Measurements from ENCODE around the gene ZNF664.

The ZNF664 gene

GRCh38 chr12:124044809-124045321, 71.8 kb downstream of the ZNF664 start:
- Histone ChIP-seq H3K27me3 (ENCODE audit: insufficient read depth, low read length) (no peaks in the 10 kb centered on the region), H3K36me3 (ENCODE audit: insufficient read depth, low read length) (peaks cover 4% of the 10 kb centered on the region; the same call in 1 of the 2 replicates), H3K79me2 (ENCODE audit: control insufficient read depth, insufficient read depth, low read length, unreplicated experiment) (no peaks in the 10 kb centered on the region), H3K27ac (ENCODE audit: low read depth, low read length) (no peak overlapping the region), H3K4me1 (ENCODE audit: control insufficient read depth, insufficient read depth, low read length, unreplicated experiment) (peaks cover 4% of the 10 kb centered on the region), H3K4me3 (ENCODE audit: low read depth, low read length) (no peak overlapping the region), H2AFZ (ENCODE audit: low read length, unreplicated experiment) (no peak overlapping the region)

- no peak overlapping the region for H3K27ac ChIP-seq (ENCODE audit: low read depth, low read length)
- no peaks in the 10 kb centered on the region for H3K27me3 ChIP-seq (ENCODE audit: insufficient read depth, low read length)
- no peak overlapping the region for H2AFZ ChIP-seq (ENCODE audit: low read length, unreplicated experiment)
- H3K4me3 ChIP-seq (ENCODE audit: low read depth, low read length): no peak overlapping the region
- no peaks in the 10 kb centered on the region for H3K79me2 ChIP-seq (ENCODE audit: control insufficient read depth, insufficient read depth, low read length, unreplicated experiment)
- peaks cover 4% of the 10 kb centered on the region; the same call in 1 of the 2 replicates for H3K36me3 ChIP-seq (ENCODE audit: insufficient read depth, low read length)
- H3K4me1 ChIP-seq (ENCODE audit: control insufficient read depth, insufficient read depth, low read length, unreplicated experiment): peaks cover 4% of the 10 kb centered on the region
Observed at GRCh38 chr12:124045671-124046455, 72.8 kb downstream of the ZNF664 start.

- no peak overlapping the region for H3K27ac ChIP-seq (ENCODE audit: low read depth, low read length)
- H3K27me3 ChIP-seq (ENCODE audit: insufficient read depth, low read length): no peaks in the 10 kb centered on the region
- H3K79me2 ChIP-seq (ENCODE audit: control insufficient read depth, insufficient read depth, low read length, unreplicated experiment): no peaks in the 10 kb centered on the region
- H3K4me3 ChIP-seq (ENCODE audit: low read depth, low read length): no peak overlapping the region
- no peak overlapping the region for H2AFZ ChIP-seq (ENCODE audit: low read length, unreplicated experiment)
- peaks cover 4% of the 10 kb centered on the region for H3K4me1 ChIP-seq (ENCODE audit: control insufficient read depth, insufficient read depth, low read length, unreplicated experiment)
- peaks cover 4% of the 10 kb centered on the region; the same call in 1 of the 2 replicates for H3K36me3 ChIP-seq (ENCODE audit: insufficient read depth, low read length)
Observed at GRCh38 chr12:124046456-124046740, 73.4 kb downstream of the ZNF664 start.

GRCh38 chr12:124047045-124047566, 74.1 kb downstream of the ZNF664 start:
- H3K4me1 ChIP-seq (ENCODE audit: control insufficient read depth, insufficient read depth, low read length, unreplicated experiment): peaks cover 4% of the 10 kb centered on the region
- no peak overlapping the region for H3K27ac ChIP-seq (ENCODE audit: low read depth, low read length)
- no peaks in the 10 kb centered on the region for H3K79me2 ChIP-seq (ENCODE audit: control insufficient read depth, insufficient read depth, low read length, unreplicated experiment)
- peaks cover 4% of the 10 kb centered on the region; the same call in 1 of the 2 replicates for H3K36me3 ChIP-seq (ENCODE audit: insufficient read depth, low read length)
- no peak overlapping the region for H3K4me3 ChIP-seq (ENCODE audit: low read depth, low read length)
- H3K27me3 ChIP-seq (ENCODE audit: insufficient read depth, low read length): no peaks in the 10 kb centered on the region
- no peak overlapping the region for H2AFZ ChIP-seq (ENCODE audit: low read length, unreplicated experiment)

- Histone ChIP-seq H3K79me2 (ENCODE audit: control insufficient read depth, insufficient read depth, low read length, unreplicated experiment) (no peaks in the 10 kb centered on the region), H3K27me3 (ENCODE audit: insufficient read depth, low read length) (no peaks in the 10 kb centered on the region), H3K27ac (ENCODE audit: low read depth, low read length) (no peak overlapping the region), H3K4me1 (ENCODE audit: control insufficient read depth, insufficient read depth, low read length, unreplicated experiment) (peaks cover 8% of the 10 kb centered on the region), H3K4me3 (ENCODE audit: low read depth, low read length) (no peak overlapping the region), H3K36me3 (ENCODE audit: insufficient read depth, low read length) (peaks cover 4% of the 10 kb centered on the region; the same call in 1 of the 2 replicates), H2AFZ (ENCODE audit: low read length, unreplicated experiment) (no peak overlapping the region)
Observed at GRCh38 chr12:124049451-124050094, 76.6 kb downstream of the ZNF664 start.

- H3K36me3 ChIP-seq (ENCODE audit: insufficient read depth, low read length): no peaks in the 10 kb centered on the region
- H2AFZ ChIP-seq (ENCODE audit: low read length, unreplicated experiment): no peak overlapping the region
- no peaks in the 10 kb centered on the region for H3K79me2 ChIP-seq (ENCODE audit: control insufficient read depth, insufficient read depth, low read length, unreplicated experiment)
- no peaks in the 10 kb centered on the region for H3K27me3 ChIP-seq (ENCODE audit: insufficient read depth, low read length)
- H3K4me3 ChIP-seq (ENCODE audit: low read depth, low read length): no peak overlapping the region
- H3K4me1 ChIP-seq (ENCODE audit: control insufficient read depth, insufficient read depth, low read length, unreplicated experiment): peaks cover 3% of the 10 kb centered on the region
- H3K27ac ChIP-seq (ENCODE audit: low read depth, low read length): no peak overlapping the region
Observed at GRCh38 chr12:124053851-124054250, 80.8 kb downstream of the ZNF664 start.

- H3K4me1 ChIP-seq (ENCODE audit: control insufficient read depth, insufficient read depth, low read length, unreplicated experiment): peaks cover 3% of the 10 kb centered on the region
- no peaks in the 10 kb centered on the region for H3K79me2 ChIP-seq (ENCODE audit: control insufficient read depth, insufficient read depth, low read length, unreplicated experiment)
Observed at GRCh38 chr12:124055066-124055465, 82.1 kb downstream of the ZNF664 start.

GRCh38 chr12:124057691-124058090, 84.7 kb downstream of the ZNF664 start:
- Histone ChIP-seq H3K27me3 (ENCODE audit: insufficient read depth, low read length) (no peaks in the 10 kb centered on the region), H2AFZ (ENCODE audit: low read length, unreplicated experiment) (no peak overlapping the region), H3K79me2 (ENCODE audit: control insufficient read depth, insufficient read depth, low read length, unreplicated experiment) (no peaks in the 10 kb centered on the region), H3K27ac (ENCODE audit: low read depth, low read length) (no peak overlapping the region), H3K4me3 (ENCODE audit: low read depth, low read length) (no peak overlapping the region), H3K36me3 (ENCODE audit: insufficient read depth, low read length) (no peaks in the 10 kb centered on the region), H3K4me1 (ENCODE audit: control insufficient read depth, insufficient read depth, low read length, unreplicated experiment) (peaks cover 3% of the 10 kb centered on the region)

More at GRCh38 chr12:124055066-124055465, 82.1 kb downstream of the ZNF664 start:
- Histone ChIP-seq H3K27ac (ENCODE audit: low read depth, low read length) (no peak overlapping the region), H2AFZ (ENCODE audit: low read length, unreplicated experiment) (no peak overlapping the region), H3K27me3 (ENCODE audit: insufficient read depth, low read length) (no peaks in the 10 kb centered on the region), H3K36me3 (ENCODE audit: insufficient read depth, low read length) (no peaks in the 10 kb centered on the region), H3K4me3 (ENCODE audit: low read depth, low read length) (no peak overlapping the region)

- no peaks in the 10 kb centered on the region for H3K4me1 ChIP-seq (ENCODE audit: control insufficient read depth, insufficient read depth, low read length, unreplicated experiment)
- H3K27me3 ChIP-seq (ENCODE audit: insufficient read depth, low read length): 0 out of 2 replicates have a peak, but pooled peaks cover 5% of the 10 kb centered on the region
- no peaks in the 10 kb centered on the region for H3K79me2 ChIP-seq (ENCODE audit: control insufficient read depth, insufficient read depth, low read length, unreplicated experiment)
- no peak overlapping the region for H3K4me3 ChIP-seq (ENCODE audit: low read depth, low read length)
- no peak overlapping the region for H3K27ac ChIP-seq (ENCODE audit: low read depth, low read length)
- no peak overlapping the region for H2AFZ ChIP-seq (ENCODE audit: low read length, unreplicated experiment)
- H3K36me3 ChIP-seq (ENCODE audit: insufficient read depth, low read length): no peaks in the 10 kb centered on the region
Observed at GRCh38 chr12:124059752-124060151, 86.7 kb downstream of the ZNF664 start.
